Sigmoid colon (tissue), 7 donors: Measurements from ENCODE around the gene LIMK2. TPM values are rescaled to one million over a fixed set of nuclear protein-coding genes. Genes with fewer than 3 reads are reported as not detected.

Experiments
- DNase-seq: peaks from one replicate; pipeline ENCODE4 v3.0.0-alpha.2; 2019
- H3K27ac ChIP-seq, 4 donors: fragments of 200-600 bp; sonication (generic); one replicate each; pipeline ENCODE4 v1.5.1; 2016 to 2019; ENCODE audit warnings: mild to moderate bottlenecking in 1 of 4
- H3K27me3 ChIP-seq, 3 donors: fragments of 200-600 bp; sonication (generic); one replicate each; pipeline ENCODE4 v1.5.1; 2019; ENCODE audit warnings: mild to moderate bottlenecking in 1 of 3
- H3K36me3 ChIP-seq, 4 donors: fragments of 200-600 bp; sonication (generic); one replicate each; pipeline ENCODE4 v1.5.1; 2016 to 2019
- H3K4me1 ChIP-seq, 4 donors: fragments of 200-600 bp; sonication (generic); one replicate each; pipeline ENCODE4 v1.5.1; 2017 to 2019
- H3K4me3 ChIP-seq, 4 donors: fragments of 200-600 bp; sonication (generic); one replicate each; pipeline ENCODE4 v1.5.1; 2017 to 2019; ENCODE audit warnings: mild to moderate bottlenecking in 2 of 4, moderate library complexity in 1 of 4
- H3K9me3 ChIP-seq, 4 donors: fragments of 200-600 bp in 3 of 4; sonication (generic) in 3 of 4; one replicate each; pipeline versions ENCODE4 v1.5.1 to v1.6.1; 2013 to 2019
- EP300 ChIP-seq, 4 donors: sonication (generic); formaldehyde crosslinking; IDR thresholded peaks; one replicate each; pipeline ENCODE4 v1.6.1; 2017; ENCODE audit warnings: antibody characterized with exemption in 4 of 4
- POLR2A ChIP-seq, 2 donors: fragments of 450-650 bp; IDR thresholded peaks; one replicate each; pipeline ENCODE4 v1.6.1; 2016; ENCODE audit warnings: antibody characterized with exemption in 2 of 2, mild to moderate bottlenecking in 2 of 2, moderate library complexity in 2 of 2
- POLR2AphosphoS5 ChIP-seq, 4 donors: sonication (generic); formaldehyde crosslinking; IDR thresholded peaks; one replicate each; pipeline ENCODE4 v1.6.1; 2017; ENCODE audit warnings: antibody characterized with exemption in 4 of 4
- WGBS, 2 donors: extraction: QIAGEN DNeasy Blood & Tissue Kit; methylation state at CpG; one replicate each; pipeline ENCODE4 v1.1.7; 2013; 5-methylcytosine and 5-hydroxymethylcytosine counted together
- intact Hi-C: fragments of 100-400 bp; cut with DNase I; formaldehyde crosslinking; loops from one replicate; pipeline ENCODE4 v1.15.1; 2023
- polyA plus RNA-seq, 3 donors: library from polyadenylated mRNA; stranded (reverse); fragments of 200-250 nt; gene quantifications; one replicate each; pipeline ENCODE4 v1.2.3, GENCODE V29; 2013
- total RNA-seq, 4 donors: library from RNA; depleted of rRNA; stranded (reverse); fragments of >200 nt; gene quantifications; one replicate each; pipeline ENCODE4 v1.1.0, GENCODE V29; 2016
- TF ChIP-seq, protein P1 (sequence below), 4 experiments: fragments of 450-650 bp in 3 of 4; fragments of 200-600 bp in 1 of 4; IDR thresholded peaks; one replicate each; pipeline ENCODE4 v1.5.1; 2016 to 2019; ENCODE audit warnings: antibody characterized with exemption in 4 of 4, mild to moderate bottlenecking in 3 of 4, moderate library complexity in 2 of 4
- donor health status: healthy with polysubstance abuse.
- donor health status: Bipolar disorder and iron deficiency.
- donor health status: healthy.

Gene LIMK2
- total and polyA plus RNA-seq, 7 donors, result 10.3 to 58.7 (median 20.8) TPM

- H3K27me3 ChIP-seq, result no peaks in the 10 kb centered on the region
- no peak overlapping the region for H3K27ac ChIP-seq
- no peaks in the 10 kb centered on the region for H3K36me3 ChIP-seq
- no peak for DNase-seq
- intact Hi-C loops, result no loop called here
- H3K9me3 ChIP-seq, result no peaks in the 10 kb centered on the region
- H3K4me1 ChIP-seq, result peaks cover 0 to 53% (median 41%) of the 10 kb centered on the region in 4 donors
- no peak overlapping the region for H3K4me3 ChIP-seq
- 59 to 73% methylated on average over 2 of the region's 2 CpGs for WGBS, 2 donors
- TF ChIP-seq POLR2A (IDR thresholded peaks at IDR 0.05) (no peak), EP300 (IDR thresholded peaks at IDR 0.05) (no peak), POLR2AphosphoS5 (IDR thresholded peaks at IDR 0.05) (no peak)
- TF ChIP-seq, protein P1, sequence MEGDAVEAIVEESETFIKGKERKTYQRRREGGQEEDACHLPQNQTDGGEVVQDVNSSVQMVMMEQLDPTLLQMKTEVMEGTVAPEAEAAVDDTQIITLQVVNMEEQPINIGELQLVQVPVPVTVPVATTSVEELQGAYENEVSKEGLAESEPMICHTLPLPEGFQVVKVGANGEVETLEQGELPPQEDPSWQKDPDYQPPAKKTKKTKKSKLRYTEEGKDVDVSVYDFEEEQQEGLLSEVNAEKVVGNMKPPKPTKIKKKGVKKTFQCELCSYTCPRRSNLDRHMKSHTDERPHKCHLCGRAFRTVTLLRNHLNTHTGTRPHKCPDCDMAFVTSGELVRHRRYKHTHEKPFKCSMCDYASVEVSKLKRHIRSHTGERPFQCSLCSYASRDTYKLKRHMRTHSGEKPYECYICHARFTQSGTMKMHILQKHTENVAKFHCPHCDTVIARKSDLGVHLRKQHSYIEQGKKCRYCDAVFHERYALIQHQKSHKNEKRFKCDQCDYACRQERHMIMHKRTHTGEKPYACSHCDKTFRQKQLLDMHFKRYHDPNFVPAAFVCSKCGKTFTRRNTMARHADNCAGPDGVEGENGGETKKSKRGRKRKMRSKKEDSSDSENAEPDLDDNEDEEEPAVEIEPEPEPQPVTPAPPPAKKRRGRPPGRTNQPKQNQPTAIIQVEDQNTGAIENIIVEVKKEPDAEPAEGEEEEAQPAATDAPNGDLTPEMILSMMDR (IDR thresholded peaks at IDR 0.05), result no peak
Observed at GRCh38 chr22:31246687-31247086, 34.6 kb downstream of the LIMK2 start.

DNA sequence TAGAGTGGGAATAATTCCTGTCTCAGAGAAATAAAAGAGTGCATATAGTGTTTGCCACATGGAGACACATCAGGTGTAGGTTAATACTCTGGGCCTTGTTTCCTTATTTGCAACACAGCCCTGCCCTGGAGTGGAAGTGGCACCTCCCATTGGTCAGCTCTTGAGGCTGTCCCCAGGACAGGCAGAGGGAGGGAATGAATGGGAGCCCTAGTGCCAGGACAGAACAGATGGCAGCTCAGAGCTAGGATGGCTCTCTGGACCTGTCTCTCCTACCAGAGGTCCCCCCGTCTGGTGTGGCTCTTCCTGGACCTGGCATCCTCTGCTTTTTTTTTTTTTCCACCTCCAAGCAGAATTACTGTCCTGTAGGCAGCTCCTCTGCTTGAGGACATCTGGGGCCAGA lies 35.6 kb downstream of the LIMK2 start:
- intact Hi-C loops, result no loop called here
- no peak for DNase-seq
- TF ChIP-seq EP300 (IDR thresholded peaks at IDR 0.05), result no peak
- TF ChIP-seq POLR2AphosphoS5 (IDR thresholded peaks at IDR 0.05), result no peak
- no peak for TF ChIP-seq POLR2A (IDR thresholded peaks at IDR 0.05)
- TF ChIP-seq, protein P1 (IDR thresholded peaks at IDR 0.05), result no peak
- H3K36me3 ChIP-seq, result no peaks in the 10 kb centered on the region
- H3K4me3 ChIP-seq, result peak overlapping the region in 3 of 4 donors; percentile 48 to 57 (median 55)
- H3K27ac ChIP-seq, result peak overlapping the region in 1 of 4 donors; percentile 77
- H3K9me3 ChIP-seq, result no peaks in the 10 kb centered on the region
- H3K4me1 ChIP-seq, result peaks cover 0 to 53% (median 41%) of the 10 kb centered on the region in 4 donors
- no peaks in the 10 kb centered on the region for H3K27me3 ChIP-seq
- WGBS, 2 donors, result 59 to 60% methylated on average over 1 of the region's 1 CpG

- Histone ChIP-seq H3K27me3 (no peaks in the 10 kb centered on the region), H3K4me3 (peak overlapping the region; percentile 12 to 57 (median 52)), H3K9me3 (no peaks in the 10 kb centered on the region), H3K36me3 (no peaks in the 10 kb centered on the region), H3K27ac (peak overlapping the region; percentile 45 to 77 (median 62)), H3K4me1 (peaks cover 0 to 49% (median 41%) of the 10 kb centered on the region in 4 donors)
- WGBS, 2 donors, result 41 to 45% methylated on average over 17 of the region's 17 CpGs
- TF ChIP-seq, protein P1 (IDR thresholded peaks at IDR 0.05), result no peak
- TF ChIP-seq POLR2A (IDR thresholded peaks at IDR 0.05) (peak in 1 of 2 donors; percentile 17), POLR2AphosphoS5 (IDR thresholded peaks at IDR 0.05) (peak in 3 of 4 donors; percentile 40 to 78 (median 66)), EP300 (IDR thresholded peaks at IDR 0.05) (no peak)
- DNase-seq, result peak; percentile 90
- intact Hi-C loops, result no loop called here
Observed at GRCh38 chr22:31248138-31248745, 36.1 kb downstream of the LIMK2 start.

GRCh38 chr22:31248965-31249958 lies 37.2 kb downstream of the LIMK2 start:
- H3K4me1 ChIP-seq, result peaks cover 0 to 38% (median 32%) of the 10 kb centered on the region in 4 donors
- no peaks in the 10 kb centered on the region for H3K9me3 ChIP-seq
- H3K27me3 ChIP-seq, result no peaks in the 10 kb centered on the region
- WGBS, 2 donors, result 64 to 83% methylated on average over 9 of the region's 9 CpGs
- peak overlapping the region in 3 of 4 donors; percentile 48 to 57 (median 55) for H3K4me3 ChIP-seq
- TF ChIP-seq EP300 (IDR thresholded peaks at IDR 0.05), result no peak
- no peak for TF ChIP-seq POLR2AphosphoS5 (IDR thresholded peaks at IDR 0.05)
- no peak for TF ChIP-seq POLR2A (IDR thresholded peaks at IDR 0.05)
- TF ChIP-seq, protein P1 (IDR thresholded peaks at IDR 0.05), result no peak
- peak overlapping the region in 2 of 4 donors; percentile 66 to 77 for H3K27ac ChIP-seq
- intact Hi-C loops, result no loop called here
- no peaks in the 10 kb centered on the region for H3K36me3 ChIP-seq
- DNase-seq, result peak; percentile 33
